WTC11 (cell line): Measurements from ENCODE around the gene CCDC88B. TPM values are rescaled to one million over a fixed set of nuclear protein-coding genes. Genes with fewer than 3 reads are reported as not detected.
A peak's percentile ranks its signal among the peaks of the same experiment; 100 is the strongest.

ENCODE experiments used
- ATAC-seq: fragments of 200-7000 bp; cut with Tn5 transposase; 2 replicates; pipeline ENCODE4 v1.10.0; 2021; ENCODE audit warnings: mild to moderate bottlenecking, moderate library complexity
- CTCF ChIA-PET: fragments of 300-600 bp; sonication (Branson Sonifier 250); formaldehyde crosslinking; loops from one replicate; lab custom pipeline; 2021; ENCODE audit warnings: antibody characterized with exemption; lab: Charles Lee
- POLR2A ChIA-PET: fragments of 350-600 bp; sonication (Branson Sonifier 250); formaldehyde crosslinking; loops from one replicate; lab custom pipeline; 2021; ENCODE audit warnings: antibody characterized with exemption; lab: Charles Lee
- DNase-seq: peaks from one replicate; pipeline ENCODE4 v3.0.0; 2021; ENCODE audit warnings: low spot score
- H3K27ac Mint-ChIP-seq: 2 replicates; pipeline ENCODE4 v1.8.0; 2021; ENCODE audit warnings: mixed read lengths
- H3K27me3 Mint-ChIP-seq: 2 replicates; pipeline ENCODE4 v1.8.0; 2021; ENCODE audit warnings: low read depth, mild to moderate bottlenecking, moderate library complexity, mixed read lengths
- H3K36me3 Mint-ChIP-seq: 2 replicates; pipeline ENCODE4 v1.8.0; 2021; ENCODE audit warnings: mixed read lengths
- H3K4me1 Mint-ChIP-seq: 2 replicates; pipeline ENCODE4 v1.8.0; 2022; ENCODE audit warnings: mixed read lengths
- H3K4me3 Mint-ChIP-seq: 2 replicates; pipeline ENCODE4 v1.8.0; 2021; ENCODE audit warnings: mild to moderate bottlenecking, moderate library complexity, mixed read lengths
- H3K9me3 Mint-ChIP-seq: 2 replicates; pipeline ENCODE4 v1.8.0; 2021; ENCODE audit warnings: mixed read lengths
- AR ChIP-seq: fragments of 250-450 bp; sonication (Bioruptor Pico); IDR thresholded peaks from 2 replicates; pipeline ENCODE4 v1.9.0; 2021; ENCODE audit warnings: mild to moderate bottlenecking
- ATF3 ChIP-seq: sonication (generic); formaldehyde crosslinking; conservative IDR thresholded peaks from 2 replicates; pipeline ENCODE4 v1.8.1; 2022; ENCODE audit warnings: mild to moderate bottlenecking, missing genetic modification reagents
- EMX1 ChIP-seq: fragments of 250-450 bp; sonication (Bioruptor Pico); IDR thresholded peaks from 2 replicates; pipeline ENCODE4 v1.8.0; 2021; ENCODE audit warnings: mild to moderate bottlenecking
- ETV6 ChIP-seq: sonication (generic); formaldehyde crosslinking; IDR thresholded peaks from 2 replicates; pipeline ENCODE4 v1.8.1; 2022; ENCODE audit warnings: mild to moderate bottlenecking, missing genetic modification reagents
- FOXP4 ChIP-seq: sonication (generic); formaldehyde crosslinking; IDR thresholded peaks from 2 replicates; pipeline ENCODE4 v1.8.0; 2022; ENCODE audit warnings: mild to moderate bottlenecking, missing genetic modification reagents
- HMGXB4 ChIP-seq: sonication (generic); formaldehyde crosslinking; IDR thresholded peaks from 2 replicates; pipeline ENCODE4 v1.8.1; 2023; ENCODE audit warnings: mild to moderate bottlenecking, moderate library complexity, missing genetic modification reagents
- JAZF1 ChIP-seq: fragments of 250-450 bp; sonication (Bioruptor Pico); IDR thresholded peaks from 2 replicates; pipeline ENCODE4 v1.9.0; 2021; ENCODE audit warnings: moderate library complexity, mild to moderate bottlenecking, inconsistent platforms
- MAX ChIP-seq: sonication (generic); formaldehyde crosslinking; IDR thresholded peaks from 2 replicates; pipeline ENCODE4 v1.8.0; 2022; ENCODE audit warnings: mild to moderate bottlenecking, missing genetic modification reagents
- NR1H2 ChIP-seq: sonication (generic); formaldehyde crosslinking; IDR thresholded peaks from 2 replicates; pipeline ENCODE4 v1.9.0; 2021; ENCODE audit warnings: mild to moderate bottlenecking, moderate library complexity, missing genetic modification reagents
- NR2C2 ChIP-seq: sonication (generic); formaldehyde crosslinking; IDR thresholded peaks from 2 replicates; pipeline ENCODE4 v1.8.0; 2022; ENCODE audit warnings: mild to moderate bottlenecking, missing genetic modification reagents
- OVOL2 ChIP-seq: fragments of 250-450 bp; sonication (Bioruptor Pico); IDR thresholded peaks from 2 replicates; pipeline ENCODE4 v1.9.0; 2021; ENCODE audit warnings: mild to moderate bottlenecking, borderline replicate concordance
- RELA ChIP-seq: sonication (generic); formaldehyde crosslinking; IDR thresholded peaks from 2 replicates; pipeline ENCODE4 v1.8.1; 2022; ENCODE audit warnings: missing genetic modification reagents, mild to moderate bottlenecking, borderline replicate concordance
- ZBTB43 ChIP-seq: sonication (generic); formaldehyde crosslinking; IDR thresholded peaks from 2 replicates; pipeline ENCODE4 v1.8.1; 2023; ENCODE audit warnings: mild to moderate bottlenecking, missing genetic modification reagents
- ZNF121 ChIP-seq: sonication (generic); formaldehyde crosslinking; IDR thresholded peaks from 2 replicates; pipeline ENCODE4 v1.8.0; 2023; ENCODE audit warnings: missing genetic modification reagents
- ZNF532 ChIP-seq: fragments of 250-450 bp; sonication (Bioruptor Pico); IDR thresholded peaks from 2 replicates; pipeline ENCODE4 v1.9.0; 2021; ENCODE audit warnings: mild to moderate bottlenecking, borderline replicate concordance
- total RNA-seq: library from RNA; stranded (reverse); gene quantifications from 3 replicates; pipeline ENCODE4 v1.2.3, GENCODE V29; 2021

CCDC88B gene
- total RNA-seq, 1 experiment from 2014 or later = 17.0 TPM

- H3K4me1 Mint-ChIP-seq = no peaks in the 10 kb centered on the region
- CTCF ChIA-PET = interaction anchor here (1.4 to 3.6 kb wide), 3 partner anchors 22 to 70 kb away, joined by 7 to 15 read pairs (median 7); no protein-coding TSS in a partner anchor
Measured at GRCh38 chr11:64379160-64379559, 39.2 kb downstream of the CCDC88B start.

GRCh38 chr11:64379817-64380709 is 40.1 kb downstream of the CCDC88B start:
- Mint-ChIP-seq H3K4me1 (no peaks in the 10 kb centered on the region), H3K27ac (no peak overlapping the region), H3K9me3 (no peaks in the 10 kb centered on the region), H3K27me3 (peaks cover 12% of the 10 kb centered on the region), H3K36me3 (no peaks in the 10 kb centered on the region), H3K4me3 (no peak overlapping the region)
- ATAC-seq (peak; percentile 63), DNase-seq (no peak)
- TF ChIP-seq NR2C2 (CRISPR knock-in tag) (0 out of 2 replicates have a peak, but pooled peaks have one; percentile 32), ATF3 (no peak), ZBTB43 (CRISPR knock-in tag) (peak; percentile 97), EMX1 (no peak)
- ChIA-PET POLR2A (no interaction called here), CTCF (interaction anchor here (0.6 to 1.6 kb wide), 4 partner anchors 10 to 250 kb away, joined by 3 to 8 read pairs (median 6); no protein-coding TSS in a partner anchor)

More at GRCh38 chr11:64379160-64379559, 39.2 kb downstream of the CCDC88B start:
- H3K27ac Mint-ChIP-seq = no peak overlapping the region
- no peaks in the 10 kb centered on the region for H3K36me3 Mint-ChIP-seq
- H3K9me3 Mint-ChIP-seq = no peaks in the 10 kb centered on the region
- H3K4me3 Mint-ChIP-seq = no peak overlapping the region
- DNase-seq = no peak
- no peak for TF ChIP-seq AR
- 0 out of 2 replicates have a peak, but pooled peaks have one; percentile 25 for TF ChIP-seq ZBTB43 (CRISPR knock-in tag)
- POLR2A ChIA-PET = no interaction called here
- no peak for ATAC-seq
- peaks cover 12% of the 10 kb centered on the region for H3K27me3 Mint-ChIP-seq

GRCh38 chr11:64381350-64381749 is 41.3 kb downstream of the CCDC88B start:
- Mint-ChIP-seq H3K27ac (no peak overlapping the region), H3K4me3 (no peak overlapping the region), H3K9me3 (no peaks in the 10 kb centered on the region), H3K4me1 (peaks cover 3% of the 10 kb centered on the region), H3K27me3 (peaks cover 12% of the 10 kb centered on the region), H3K36me3 (no peaks in the 10 kb centered on the region)
- CTCF ChIA-PET = interaction anchor here (1.2 kb wide), 1 partner anchor 68 kb away, joined by 8 read pairs; no protein-coding TSS in a partner anchor
- ATAC-seq (no peak), DNase-seq (no peak)
- POLR2A ChIA-PET = no interaction called here
- TF ChIP-seq FOXP4 (no peak), ETV6 (CRISPR knock-in tag) (no peak), ZNF532 (no peak), JAZF1 (CRISPR knock-in tag) (no peak), HMGXB4 (CRISPR knock-in tag) (no peak), ZNF121 (CRISPR knock-in tag) (no peak), RELA (CRISPR knock-in tag) (no peak), NR1H2 (CRISPR knock-in tag) (no peak), MAX (CRISPR knock-in tag) (no peak), OVOL2 (CRISPR knock-in tag) (no peak)
